Stimulated activated effector memory CD8-positive, alpha-beta T cell treated with anti-CD3 and anti-CD28 coated beads, Interleukin-12 subunit alpha, Interleukin-12 subunit beta, amount 100 ng/mL, for 72 hours (primary cell): ENCODE measurements around the gene FAP.

Source experiments
- ATAC-seq: fragments of 150-1000 bp; cut with Tn5 transposase; 2 replicates; pipeline ENCODE4 v1.10.0; 2021
- DNase-seq, 2 donors: peaks; one replicate each; pipeline ENCODE4 v3.0.0; 2021 to 2022; ENCODE audit warnings: low spot score in 2 of 2
- H3K27ac Mint-ChIP-seq: one replicate; pipeline ENCODE4 v1.8.0; 2022; ENCODE audit warnings: mild to moderate bottlenecking, mixed read lengths
- H3K36me3 Mint-ChIP-seq: one replicate; pipeline ENCODE4 v1.8.0; 2022; ENCODE audit warnings: mild to moderate bottlenecking, mixed read lengths
- H3K4me1 Mint-ChIP-seq: one replicate; pipeline ENCODE4 v1.8.0; 2022; ENCODE audit warnings: mixed read lengths
- H3K4me3 Mint-ChIP-seq: one replicate; pipeline ENCODE4 v1.8.0; 2022; ENCODE audit warnings: mild to moderate bottlenecking, mixed read lengths
- H3K9me3 Mint-ChIP-seq: one replicate; pipeline ENCODE4 v1.8.0; 2022; ENCODE audit warnings: mixed read lengths

FAP gene

DNA sequence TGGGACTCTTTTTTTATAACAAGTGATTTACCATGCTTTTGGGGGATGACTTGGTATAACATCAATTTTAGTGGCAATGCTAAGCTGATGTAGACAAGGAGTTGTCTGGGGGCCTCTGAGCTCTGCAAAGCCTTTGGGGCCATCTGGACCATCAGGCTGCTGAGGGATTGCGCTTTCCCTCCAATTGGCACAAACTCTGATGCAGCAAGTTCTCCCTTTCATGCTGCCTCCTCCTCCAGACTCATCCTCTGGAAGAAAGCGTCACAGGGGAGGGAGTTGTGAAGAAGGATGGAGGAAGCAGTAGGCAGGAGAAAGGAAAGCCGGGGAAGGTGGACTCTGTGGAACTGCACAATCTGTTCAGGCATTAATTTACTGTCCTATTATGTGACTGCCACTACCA lies 10.2 kb upstream of the FAP start:
- no peak for ATAC-seq
- no peak overlapping the region for H3K27ac Mint-ChIP-seq
- H3K9me3 Mint-ChIP-seq: no peaks in the 10 kb centered on the region
- no peaks in the 10 kb centered on the region for H3K36me3 Mint-ChIP-seq
- H3K4me1 Mint-ChIP-seq: no peaks in the 10 kb centered on the region
- no peak overlapping the region for H3K4me3 Mint-ChIP-seq
- DNase-seq: no peak

DNA sequence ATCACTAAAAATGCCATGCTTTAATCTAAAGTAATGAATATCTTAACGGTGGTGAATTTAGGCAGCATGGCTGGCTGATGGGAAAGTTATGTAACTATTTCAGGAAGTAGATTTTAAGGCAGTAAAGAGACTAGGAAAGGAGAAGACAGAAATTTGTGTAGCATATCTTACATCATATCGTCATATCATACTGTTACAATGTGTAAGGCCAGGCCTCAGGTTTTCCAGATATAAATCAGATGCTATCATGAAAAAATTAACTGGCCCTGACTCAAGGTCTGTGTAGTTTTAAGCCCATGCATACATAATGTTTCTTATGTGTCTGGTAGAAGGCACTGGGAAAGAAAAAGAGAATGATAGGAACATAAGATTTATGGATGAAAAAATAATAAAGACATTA lies 8.9 kb upstream of the FAP start:
- ATAC-seq: no peak
- Mint-ChIP-seq H3K4me1 (no peaks in the 10 kb centered on the region), H3K27ac (no peak overlapping the region), H3K4me3 (no peak overlapping the region), H3K36me3 (no peaks in the 10 kb centered on the region), H3K9me3 (no peaks in the 10 kb centered on the region)
- DNase-seq: no peak

- DNase-seq (no peak), ATAC-seq (no peak)
- Mint-ChIP-seq H3K4me1 (no peaks in the 10 kb centered on the region), H3K36me3 (no peaks in the 10 kb centered on the region), H3K9me3 (no peaks in the 10 kb centered on the region), H3K27ac (no peak overlapping the region), H3K4me3 (no peak overlapping the region)
Measured at GRCh38 chr2:162245781-162246180, 2.5 kb upstream of the FAP start.

DNA sequence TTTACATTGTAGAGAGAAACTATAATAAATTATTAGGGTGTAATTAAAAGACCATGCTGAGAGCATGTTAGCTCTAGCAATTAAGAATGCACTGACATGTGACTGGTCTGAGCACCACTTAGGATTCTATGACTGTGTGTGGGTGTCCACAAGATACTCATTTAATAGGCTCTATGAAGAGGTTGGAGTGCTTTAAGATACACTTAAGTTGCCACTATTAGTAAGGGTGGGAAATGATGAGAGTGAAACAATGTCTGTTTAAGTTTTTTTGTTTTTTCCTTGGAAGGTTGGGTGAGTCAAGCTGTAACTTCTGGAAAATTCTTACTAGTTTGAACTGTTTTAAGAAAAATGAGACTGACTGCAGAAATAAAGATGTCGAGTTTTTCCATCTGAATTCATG lies 1.8 kb upstream of the FAP start:
- ATAC-seq: no peak
- no peak for DNase-seq
- no peaks in the 10 kb centered on the region for H3K9me3 Mint-ChIP-seq
- H3K4me1 Mint-ChIP-seq: no peaks in the 10 kb centered on the region
- no peak overlapping the region for H3K27ac Mint-ChIP-seq
- no peak overlapping the region for H3K4me3 Mint-ChIP-seq
- no peaks in the 10 kb centered on the region for H3K36me3 Mint-ChIP-seq

GRCh38 chr2:162244541-162245031 lies 1.3 kb upstream of the FAP start:
- Mint-ChIP-seq H3K4me1 (no peaks in the 10 kb centered on the region), H3K4me3 (no peak overlapping the region), H3K9me3 (no peaks in the 10 kb centered on the region), H3K36me3 (no peaks in the 10 kb centered on the region), H3K27ac (no peak overlapping the region)
- no peak for DNase-seq
- no peak for ATAC-seq

DNA sequence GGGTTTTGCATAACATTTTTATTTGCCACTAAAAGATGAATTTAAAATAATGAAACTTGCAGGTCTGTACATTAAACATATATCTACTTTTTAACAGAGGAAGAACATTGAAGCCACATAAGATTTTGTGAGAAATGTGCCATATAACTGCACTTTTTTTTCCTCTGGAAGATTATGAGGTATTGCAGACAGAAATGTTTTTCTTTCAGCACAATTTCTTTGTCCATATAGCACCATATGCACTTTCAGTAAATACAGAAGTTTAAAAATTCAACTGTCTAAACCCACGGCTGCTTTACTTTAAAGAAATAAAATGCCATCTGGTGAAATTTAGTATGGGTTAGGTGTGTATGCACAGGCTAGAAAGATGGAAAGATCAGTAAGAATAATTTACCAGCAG lies 470 bp upstream of the FAP start:
- no peaks in the 10 kb centered on the region for H3K9me3 Mint-ChIP-seq
- ATAC-seq (no peak), DNase-seq (no peak)
- no peak overlapping the region for H3K27ac Mint-ChIP-seq
- no peaks in the 10 kb centered on the region for H3K4me1 Mint-ChIP-seq
- no peak overlapping the region for H3K4me3 Mint-ChIP-seq
- no peaks in the 10 kb centered on the region for H3K36me3 Mint-ChIP-seq

DNA sequence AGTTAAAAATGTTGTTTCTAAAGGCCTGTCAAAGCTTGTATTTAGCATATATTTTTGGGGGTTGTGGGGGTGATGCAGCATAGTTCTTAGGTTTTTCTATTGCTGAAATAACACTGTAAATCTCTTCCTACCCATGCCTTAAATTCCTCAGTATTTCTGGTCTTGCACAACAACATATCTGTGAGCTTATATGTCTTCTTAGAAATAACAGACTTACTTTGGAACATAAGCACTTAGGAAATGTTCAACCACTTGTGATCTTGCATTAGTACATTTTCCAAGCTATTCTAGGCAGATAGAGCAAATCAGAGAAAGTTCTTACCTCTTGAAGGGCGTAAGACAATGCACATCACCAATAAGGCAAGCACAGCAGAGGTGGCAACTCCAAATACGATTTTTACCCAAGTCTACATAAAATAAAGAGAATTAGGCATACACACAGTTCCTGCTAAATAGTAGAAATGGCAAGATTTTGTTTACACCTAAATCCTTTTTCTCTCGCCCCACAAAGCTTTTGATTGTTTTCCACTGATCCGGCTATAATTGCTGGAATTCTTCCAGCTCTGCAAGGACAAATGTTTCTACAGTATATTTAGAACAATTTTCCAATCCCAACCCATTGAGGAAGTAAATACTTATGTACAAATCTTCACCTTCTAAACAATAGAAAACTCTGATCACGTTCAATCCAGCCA lies 512 bp downstream of the FAP start:
- H3K9me3 Mint-ChIP-seq: no peaks in the 10 kb centered on the region
- no peaks in the 10 kb centered on the region for H3K36me3 Mint-ChIP-seq
- no peak overlapping the region for H3K27ac Mint-ChIP-seq
- H3K4me3 Mint-ChIP-seq: no peak overlapping the region
- no peaks in the 10 kb centered on the region for H3K4me1 Mint-ChIP-seq
- DNase-seq (no peak), ATAC-seq (no peak)

DNA sequence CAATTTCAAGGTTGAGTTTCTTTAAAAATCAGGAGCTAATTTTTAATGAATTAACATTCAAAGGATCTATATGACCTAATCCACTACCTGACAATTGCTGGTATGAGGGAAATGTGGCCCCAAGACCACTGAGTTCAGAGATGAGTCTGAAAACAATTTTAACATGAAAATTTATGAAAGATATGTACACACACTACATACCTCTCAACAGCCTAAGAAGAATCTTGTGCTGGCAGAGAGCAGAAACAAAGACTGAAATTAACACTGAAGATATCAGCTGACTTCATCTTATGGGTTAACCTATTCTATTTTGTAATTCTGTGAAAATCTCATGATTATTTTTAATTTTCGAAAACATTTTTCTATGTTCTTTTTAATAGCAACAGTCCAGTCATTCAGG lies 1.7 kb downstream of the FAP start:
- no peak for DNase-seq
- H3K27ac Mint-ChIP-seq: no peak overlapping the region
- no peak overlapping the region for H3K4me3 Mint-ChIP-seq
- ATAC-seq: no peak
- H3K4me1 Mint-ChIP-seq: no peaks in the 10 kb centered on the region
- no peaks in the 10 kb centered on the region for H3K36me3 Mint-ChIP-seq
- H3K9me3 Mint-ChIP-seq: no peaks in the 10 kb centered on the region

GRCh38 chr2:162234620-162235462 lies 8.4 kb downstream of the FAP start:
- peaks cover 3% of the 10 kb centered on the region for H3K9me3 Mint-ChIP-seq
- no peaks in the 10 kb centered on the region for H3K36me3 Mint-ChIP-seq
- ATAC-seq (no peak), DNase-seq (no peak)
- H3K4me1 Mint-ChIP-seq: no peaks in the 10 kb centered on the region
- H3K27ac Mint-ChIP-seq: no peak overlapping the region
- H3K4me3 Mint-ChIP-seq: no peak overlapping the region

GRCh38 chr2:162233197-162233596 lies 10.0 kb downstream of the FAP start:
- no peak overlapping the region for H3K27ac Mint-ChIP-seq
- H3K4me3 Mint-ChIP-seq: no peak overlapping the region
- H3K36me3 Mint-ChIP-seq: no peaks in the 10 kb centered on the region
- peaks cover 3% of the 10 kb centered on the region for H3K9me3 Mint-ChIP-seq
- ATAC-seq (no peak), DNase-seq (no peak)
- H3K4me1 Mint-ChIP-seq: no peaks in the 10 kb centered on the region

GRCh38 chr2:162232671-162233070 lies 10.6 kb downstream of the FAP start:
- no peak overlapping the region for H3K27ac Mint-ChIP-seq
- H3K4me3 Mint-ChIP-seq: no peak overlapping the region
- H3K9me3 Mint-ChIP-seq: peaks cover 3% of the 10 kb centered on the region
- DNase-seq: no peak
- ATAC-seq: no peak
- H3K36me3 Mint-ChIP-seq: no peaks in the 10 kb centered on the region
- H3K4me1 Mint-ChIP-seq: no peaks in the 10 kb centered on the region

- ATAC-seq (no peak), DNase-seq (no peak)
- H3K9me3 Mint-ChIP-seq: peaks cover 3% of the 10 kb centered on the region
- H3K4me3 Mint-ChIP-seq: no peak overlapping the region
- H3K36me3 Mint-ChIP-seq: no peaks in the 10 kb centered on the region
- no peaks in the 10 kb centered on the region for H3K4me1 Mint-ChIP-seq
- H3K27ac Mint-ChIP-seq: no peak overlapping the region
Measured at GRCh38 chr2:162232027-162232426, 11.2 kb downstream of the FAP start.

GRCh38 chr2:162230761-162231160 lies 12.5 kb downstream of the FAP start:
- Mint-ChIP-seq H3K27ac (no peak overlapping the region), H3K36me3 (no peaks in the 10 kb centered on the region), H3K4me1 (no peaks in the 10 kb centered on the region), H3K9me3 (peaks cover 2% of the 10 kb centered on the region), H3K4me3 (no peak overlapping the region)
- ATAC-seq (no peak), DNase-seq (no peak)

GRCh38 chr2:162226836-162227235 lies 16.4 kb downstream of the FAP start:
- ATAC-seq (no peak), DNase-seq (no peak)
- H3K36me3 Mint-ChIP-seq: no peaks in the 10 kb centered on the region
- no peaks in the 10 kb centered on the region for H3K9me3 Mint-ChIP-seq
- no peaks in the 10 kb centered on the region for H3K4me1 Mint-ChIP-seq
- no peak overlapping the region for H3K27ac Mint-ChIP-seq
- H3K4me3 Mint-ChIP-seq: no peak overlapping the region

DNA sequence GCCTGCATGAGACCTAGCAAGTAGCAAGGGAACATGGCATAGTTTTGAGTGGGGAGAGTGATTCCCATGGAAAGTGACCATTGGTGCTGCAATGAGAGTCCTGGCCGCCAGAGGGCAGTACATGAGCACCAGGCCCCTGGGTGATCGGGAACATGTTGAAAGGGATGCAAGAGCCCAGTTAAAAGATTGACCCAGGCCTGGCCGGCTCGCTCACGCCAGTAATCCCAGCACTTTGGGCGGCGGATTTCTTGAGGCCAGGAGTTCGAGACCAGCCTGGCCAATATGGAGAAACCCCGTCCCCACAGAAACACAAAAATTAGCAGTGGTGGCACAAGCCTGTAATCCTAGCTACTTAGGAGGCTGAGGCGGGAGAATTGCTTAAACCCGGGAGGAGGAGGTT lies 22.2 kb downstream of the FAP start:
- Mint-ChIP-seq H3K36me3 (no peaks in the 10 kb centered on the region), H3K9me3 (no peaks in the 10 kb centered on the region), H3K4me1 (no peaks in the 10 kb centered on the region), H3K27ac (no peak overlapping the region), H3K4me3 (no peak overlapping the region)
- peak; percentile 57 to 82 for DNase-seq
- peak; percentile 80 for ATAC-seq

- H3K4me1 Mint-ChIP-seq: no peaks in the 10 kb centered on the region
- H3K9me3 Mint-ChIP-seq: no peaks in the 10 kb centered on the region
- ATAC-seq (no peak), DNase-seq (no peak)
- no peak overlapping the region for H3K4me3 Mint-ChIP-seq
- no peak overlapping the region for H3K27ac Mint-ChIP-seq
- H3K36me3 Mint-ChIP-seq: no peaks in the 10 kb centered on the region
Measured at GRCh38 chr2:162220368-162220767, 22.9 kb downstream of the FAP start.
